H1 (cell line): ENCODE results near the gene SEMA3D. TPM values are rescaled to one million over a fixed set of nuclear protein-coding genes. Genes with fewer than 3 reads are reported as not detected.

Experiments used
- CTCF ChIA-PET: fragments of 300-600 bp; sonication (Branson Sonifier 250); formaldehyde crosslinking; loops from one replicate; lab custom pipeline; 2021; ENCODE audit not compliant: partially characterized antibody; lab: Charles Lee
- POLR2A ChIA-PET: fragments of 300-600 bp; sonication (Branson Sonifier 250); formaldehyde crosslinking; loops from one replicate; lab custom pipeline; 2021; ENCODE audit warnings: inconsistent platforms; ENCODE audit not compliant: partially characterized antibody; lab: Charles Lee
- DNase-seq, 2 experiments: peaks; one replicate each; pipeline versions ENCODE4 v3.0.0 to v3.0.0-alpha.2; 2010 to 2022; ENCODE audit warnings: low spot score in 2 of 2, low read depth in 1 of 2, mixed read lengths in 1 of 2
- FAIRE-seq: peaks from 2 replicates; lab custom pipeline; 2011; peaks lifted over from hg19 to GRCh38; lab: Jason Lieb, UNC
- H2AFZ ChIP-seq: 2 replicates; pipeline ENCODE4 v1.8.1; 2012; ENCODE audit warnings: low read length, inconsistent platforms
- H2AK5ac ChIP-seq: 2 replicates; pipeline ENCODE4 v1.6.1; 2013; ENCODE audit warnings: low read depth, low read length
- H2BK120ac ChIP-seq: replicated peaks from 2 replicates; pipeline ENCODE3; 2013; ENCODE audit warnings: low read depth, low read length, inconsistent platforms
- H2BK12ac ChIP-seq: 2 replicates; pipeline ENCODE4 v1.6.1; 2013; ENCODE audit warnings: low read depth, low read length
- H2BK15ac ChIP-seq: 2 replicates; pipeline ENCODE4 v1.6.1; 2013; ENCODE audit warnings: low read length
- H2BK20ac ChIP-seq: 2 replicates; pipeline ENCODE4 v1.6.1; 2013; ENCODE audit warnings: low read length
- H2BK5ac ChIP-seq: 2 replicates; pipeline ENCODE4 v1.6.1; 2013; ENCODE audit warnings: low read depth, low read length
- H3K14ac ChIP-seq: 2 replicates; pipeline ENCODE4 v1.6.1; 2013; ENCODE audit warnings: inconsistent platforms; ENCODE audit not compliant: insufficient read length
- H3K18ac ChIP-seq: 2 replicates; pipeline ENCODE4 v1.6.1; 2013; ENCODE audit warnings: low read length; ENCODE audit errors: extremely low read depth
- H3K23ac ChIP-seq: 2 replicates; pipeline ENCODE4 v1.6.1; 2013; ENCODE audit warnings: inconsistent platforms; ENCODE audit not compliant: insufficient read length
- H3K23me2 ChIP-seq: 2 replicates; pipeline ENCODE4 v1.6.1; 2013; ENCODE audit warnings: low read depth, low read length
- H3K27ac ChIP-seq: 2 replicates; pipeline ENCODE4 v1.6.1; 2011; ENCODE audit warnings: low read depth, low read length, inconsistent platforms
- H3K27me3 ChIP-seq, 4 experiments: replicated peaks in 1 of 4; 1 replicate in 1 of 4; 2 replicates in 3 of 4; pipeline versions ENCODE4 v1.6.1 to v1.8.1; 2011 to 2013; ENCODE audit warnings: low read length in 3 of 4, mild to moderate bottlenecking in 3 of 4, inconsistent platforms in 2 of 4, mixed read lengths in 2 of 4, moderate library complexity in 1 of 4; ENCODE audit not compliant: control insufficient read depth in 3 of 4, insufficient read depth in 3 of 4; ENCODE audit errors: extremely low read depth in 1 of 4
- H3K36me3 ChIP-seq, 4 experiments: 2 replicates each; pipeline versions ENCODE4 v1.6.1 to v1.8.1; 2011 to 2013; ENCODE audit warnings: mild to moderate bottlenecking in 4 of 4, low read length in 3 of 4, moderate library complexity in 2 of 4, control low read depth in 1 of 4, inconsistent platforms in 1 of 4; ENCODE audit not compliant: insufficient read depth in 4 of 4, control insufficient read depth in 2 of 4
- H3K4ac ChIP-seq: replicated peaks from 2 replicates; pipeline ENCODE3; 2013; ENCODE audit warnings: low read length, low read depth, mixed read lengths, inconsistent platforms; ENCODE audit not compliant: insufficient read length
- H3K4me1 ChIP-seq, 4 experiments: replicated peaks in 1 of 4; 1 replicate in 1 of 4; 2 replicates in 3 of 4; pipeline versions ENCODE4 v1.6.1 to v1.8.1; 2011 to 2013; ENCODE audit warnings: low read length in 3 of 4, inconsistent platforms in 2 of 4, mixed read lengths in 1 of 4; ENCODE audit not compliant: insufficient read depth in 4 of 4, control insufficient read depth in 3 of 4
- H3K4me2 ChIP-seq, 2 experiments: 2 replicates each; pipeline versions ENCODE4 v1.6.1 to v1.8.1; 2011 to 2013; ENCODE audit warnings: low read depth in 2 of 2, low read length in 2 of 2, control low read depth in 1 of 2, inconsistent platforms in 1 of 2, mild to moderate bottlenecking in 1 of 2; ENCODE audit not compliant: insufficient read depth in 1 of 2
- H3K4me3 ChIP-seq, 4 experiments: fragments of 200-600, 300-600 bp in 1 of 4; sonication (generic), shearing (Covaris generic), sonication (Bioruptor Twin) in 1 of 4; 2 replicates each; pipeline versions ENCODE4 v1.5.1 to v1.8.1; 2011 to 2016; ENCODE audit warnings: low read length in 4 of 4, low read depth in 3 of 4, control low read depth in 2 of 4, inconsistent platforms in 2 of 4, mild to moderate bottlenecking in 2 of 4, mixed read lengths in 1 of 4, moderate library complexity in 1 of 4; ENCODE audit not compliant: insufficient read depth in 2 of 4; ENCODE audit errors: extremely low read depth in 1 of 4
- H3K56ac ChIP-seq: replicated peaks from 2 replicates; pipeline ENCODE3; 2013; ENCODE audit warnings: low read depth, mild to moderate bottlenecking, mixed read lengths, low read length, inconsistent platforms; ENCODE audit not compliant: insufficient read length
- H3K79me1 ChIP-seq: 2 replicates; pipeline ENCODE4 v1.6.1; 2013; ENCODE audit warnings: low read depth, low read length, control low read depth
- H3K79me2 ChIP-seq, 2 experiments: 2 replicates each; pipeline versions ENCODE4 v1.6.1 to v1.8.1; 2012 to 2013; ENCODE audit warnings: low read length in 2 of 2, mild to moderate bottlenecking in 2 of 2, inconsistent platforms in 1 of 2; ENCODE audit not compliant: insufficient read depth in 2 of 2, control insufficient read depth in 1 of 2
- H3K9ac ChIP-seq, 4 experiments: replicated peaks in 1 of 4; 1 replicate in 1 of 4; 2 replicates in 3 of 4; pipeline versions ENCODE4 v1.6.1 to v1.8.1; 2011 to 2013; ENCODE audit warnings: low read depth in 3 of 4, low read length in 3 of 4, control low read depth in 2 of 4, mild to moderate bottlenecking in 2 of 4, moderate library complexity in 2 of 4, inconsistent platforms in 1 of 4; ENCODE audit errors: extremely low read depth in 1 of 4
- H3K9me3 ChIP-seq, 2 experiments: 2 replicates each; pipeline versions ENCODE4 v1.6.1 to v1.8.1; 2012 to 2013; ENCODE audit warnings: mild to moderate bottlenecking in 2 of 2, moderate library complexity in 2 of 2, control low read depth in 1 of 2, inconsistent platforms in 1 of 2, low read depth in 1 of 2, low read length in 1 of 2, mixed read lengths in 1 of 2; ENCODE audit not compliant: insufficient read depth in 2 of 2
- H4K20me1 ChIP-seq, 2 experiments: replicated peaks in 1 of 2; 2 replicates each; pipeline versions ENCODE3 to v1.8.1; 2011 to 2013; ENCODE audit warnings: inconsistent platforms in 2 of 2, low read length in 2 of 2, mild to moderate bottlenecking in 1 of 2; ENCODE audit not compliant: insufficient read depth in 2 of 2, control insufficient read depth in 1 of 2
- H4K5ac ChIP-seq: 2 replicates; pipeline ENCODE4 v1.6.1; 2013; ENCODE audit warnings: low read length, low read depth, mixed read lengths, inconsistent platforms; ENCODE audit not compliant: insufficient read length
- H4K8ac ChIP-seq: 2 replicates; pipeline ENCODE4 v1.8.0; 2013; ENCODE audit warnings: mild to moderate bottlenecking, moderate library complexity, low read length, inconsistent platforms; ENCODE audit not compliant: insufficient read depth; ENCODE audit errors: extremely low read depth
- H4K91ac ChIP-seq: replicated peaks from 2 replicates; pipeline ENCODE3; 2013; ENCODE audit warnings: low read length, mixed read lengths, inconsistent platforms; ENCODE audit not compliant: insufficient read length
- WGBS, 2 experiments: shearing (Covaris generic) in 1 of 2; methylation state at CpG; one replicate each; pipeline versions ENCODE4 v1.1.6 to v1.1.7; 2013 to 2015; ENCODE audit warnings: low lambda C conversion rate in 2 of 2, mixed read lengths in 2 of 2, inconsistent platforms in 1 of 2, low coverage in 1 of 2, missing lambda C conversion rate in 1 of 2; ENCODE audit not compliant: insufficient replicate concordance in 2 of 2, insufficient coverage in 1 of 2, insufficient read length in 1 of 2; ENCODE audit errors: extremely low coverage in 1 of 2, missing lambda C conversion rate in 1 of 2; 5-methylcytosine and 5-hydroxymethylcytosine counted together
- polyA plus RNA-seq, 7 experiments: library from polyadenylated mRNA; depleted of rRNA in 3 of 7; stranded (reverse) in 5 of 7; unstranded in 2 of 7; fragments of >200 nt in 5 of 7; fragments of 200-250 nt in 2 of 7; gene quantifications; 1 replicate in 5 of 7; 2 replicates in 1 of 7; 4 replicates in 1 of 7; pipeline versions ENCODE4 v1.2.1 to v1.2.3, GENCODE V29; 2011 to 2013; ENCODE audit warnings: missing spikeins in 2 of 7, mixed read lengths in 2 of 7
- total RNA-seq: library from RNA; stranded (reverse); fragmentation: NEBNext Ultra II Directional; extraction: Animal tissue kit (Norgen Biotek cat#: 25700); gene quantifications from 2 replicates; pipeline ENCODE4 v1.2.1, GENCODE V29; 2021
- TF ChIP-seq, protein P1 (sequence below): fragments of 300-600 bp; sonication (generic); IDR thresholded peaks from 2 replicates; pipeline ENCODE4 v1.7.1; 2012; ENCODE audit warnings: low read length, moderate library complexity, mild to moderate bottlenecking, inconsistent platforms; ENCODE audit not compliant: insufficient replicate concordance

Gene SEMA3D
- total and polyA plus RNA-seq, 2 of the 8 experiments (the other 6 are each of a cell fraction or from before 2014, with no cell fraction given) = 1.6 to 3.5 TPM

GRCh38 chr7:85046534-85046933 is 140.3 kb downstream of the SEMA3D start:
- no peak overlapping the region for H2BK12ac ChIP-seq
- TF ChIP-seq, protein P1, sequence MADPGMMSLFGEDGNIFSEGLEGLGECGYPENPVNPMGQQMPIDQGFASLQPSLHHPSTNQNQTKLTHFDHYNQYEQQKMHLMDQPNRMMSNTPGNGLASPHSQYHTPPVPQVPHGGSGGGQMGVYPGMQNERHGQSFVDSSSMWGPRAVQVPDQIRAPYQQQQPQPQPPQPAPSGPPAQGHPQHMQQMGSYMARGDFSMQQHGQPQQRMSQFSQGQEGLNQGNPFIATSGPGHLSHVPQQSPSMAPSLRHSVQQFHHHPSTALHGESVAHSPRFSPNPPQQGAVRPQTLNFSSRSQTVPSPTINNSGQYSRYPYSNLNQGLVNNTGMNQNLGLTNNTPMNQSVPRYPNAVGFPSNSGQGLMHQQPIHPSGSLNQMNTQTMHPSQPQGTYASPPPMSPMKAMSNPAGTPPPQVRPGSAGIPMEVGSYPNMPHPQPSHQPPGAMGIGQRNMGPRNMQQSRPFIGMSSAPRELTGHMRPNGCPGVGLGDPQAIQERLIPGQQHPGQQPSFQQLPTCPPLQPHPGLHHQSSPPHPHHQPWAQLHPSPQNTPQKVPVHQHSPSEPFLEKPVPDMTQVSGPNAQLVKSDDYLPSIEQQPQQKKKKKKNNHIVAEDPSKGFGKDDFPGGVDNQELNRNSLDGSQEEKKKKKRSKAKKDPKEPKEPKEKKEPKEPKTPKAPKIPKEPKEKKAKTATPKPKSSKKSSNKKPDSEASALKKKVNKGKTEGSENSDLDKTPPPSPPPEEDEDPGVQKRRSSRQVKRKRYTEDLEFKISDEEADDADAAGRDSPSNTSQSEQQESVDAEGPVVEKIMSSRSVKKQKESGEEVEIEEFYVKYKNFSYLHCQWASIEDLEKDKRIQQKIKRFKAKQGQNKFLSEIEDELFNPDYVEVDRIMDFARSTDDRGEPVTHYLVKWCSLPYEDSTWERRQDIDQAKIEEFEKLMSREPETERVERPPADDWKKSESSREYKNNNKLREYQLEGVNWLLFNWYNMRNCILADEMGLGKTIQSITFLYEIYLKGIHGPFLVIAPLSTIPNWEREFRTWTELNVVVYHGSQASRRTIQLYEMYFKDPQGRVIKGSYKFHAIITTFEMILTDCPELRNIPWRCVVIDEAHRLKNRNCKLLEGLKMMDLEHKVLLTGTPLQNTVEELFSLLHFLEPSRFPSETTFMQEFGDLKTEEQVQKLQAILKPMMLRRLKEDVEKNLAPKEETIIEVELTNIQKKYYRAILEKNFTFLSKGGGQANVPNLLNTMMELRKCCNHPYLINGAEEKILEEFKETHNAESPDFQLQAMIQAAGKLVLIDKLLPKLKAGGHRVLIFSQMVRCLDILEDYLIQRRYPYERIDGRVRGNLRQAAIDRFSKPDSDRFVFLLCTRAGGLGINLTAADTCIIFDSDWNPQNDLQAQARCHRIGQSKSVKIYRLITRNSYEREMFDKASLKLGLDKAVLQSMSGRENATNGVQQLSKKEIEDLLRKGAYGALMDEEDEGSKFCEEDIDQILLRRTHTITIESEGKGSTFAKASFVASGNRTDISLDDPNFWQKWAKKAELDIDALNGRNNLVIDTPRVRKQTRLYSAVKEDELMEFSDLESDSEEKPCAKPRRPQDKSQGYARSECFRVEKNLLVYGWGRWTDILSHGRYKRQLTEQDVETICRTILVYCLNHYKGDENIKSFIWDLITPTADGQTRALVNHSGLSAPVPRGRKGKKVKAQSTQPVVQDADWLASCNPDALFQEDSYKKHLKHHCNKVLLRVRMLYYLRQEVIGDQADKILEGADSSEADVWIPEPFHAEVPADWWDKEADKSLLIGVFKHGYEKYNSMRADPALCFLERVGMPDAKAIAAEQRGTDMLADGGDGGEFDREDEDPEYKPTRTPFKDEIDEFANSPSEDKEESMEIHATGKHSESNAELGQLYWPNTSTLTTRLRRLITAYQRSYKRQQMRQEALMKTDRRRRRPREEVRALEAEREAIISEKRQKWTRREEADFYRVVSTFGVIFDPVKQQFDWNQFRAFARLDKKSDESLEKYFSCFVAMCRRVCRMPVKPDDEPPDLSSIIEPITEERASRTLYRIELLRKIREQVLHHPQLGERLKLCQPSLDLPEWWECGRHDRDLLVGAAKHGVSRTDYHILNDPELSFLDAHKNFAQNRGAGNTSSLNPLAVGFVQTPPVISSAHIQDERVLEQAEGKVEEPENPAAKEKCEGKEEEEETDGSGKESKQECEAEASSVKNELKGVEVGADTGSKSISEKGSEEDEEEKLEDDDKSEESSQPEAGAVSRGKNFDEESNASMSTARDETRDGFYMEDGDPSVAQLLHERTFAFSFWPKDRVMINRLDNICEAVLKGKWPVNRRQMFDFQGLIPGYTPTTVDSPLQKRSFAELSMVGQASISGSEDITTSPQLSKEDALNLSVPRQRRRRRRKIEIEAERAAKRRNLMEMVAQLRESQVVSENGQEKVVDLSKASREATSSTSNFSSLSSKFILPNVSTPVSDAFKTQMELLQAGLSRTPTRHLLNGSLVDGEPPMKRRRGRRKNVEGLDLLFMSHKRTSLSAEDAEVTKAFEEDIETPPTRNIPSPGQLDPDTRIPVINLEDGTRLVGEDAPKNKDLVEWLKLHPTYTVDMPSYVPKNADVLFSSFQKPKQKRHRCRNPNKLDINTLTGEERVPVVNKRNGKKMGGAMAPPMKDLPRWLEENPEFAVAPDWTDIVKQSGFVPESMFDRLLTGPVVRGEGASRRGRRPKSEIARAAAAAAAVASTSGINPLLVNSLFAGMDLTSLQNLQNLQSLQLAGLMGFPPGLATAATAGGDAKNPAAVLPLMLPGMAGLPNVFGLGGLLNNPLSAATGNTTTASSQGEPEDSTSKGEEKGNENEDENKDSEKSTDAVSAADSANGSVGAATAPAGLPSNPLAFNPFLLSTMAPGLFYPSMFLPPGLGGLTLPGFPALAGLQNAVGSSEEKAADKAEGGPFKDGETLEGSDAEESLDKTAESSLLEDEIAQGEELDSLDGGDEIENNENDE = no peak

More at GRCh38 chr7:85046534-85046933, 140.3 kb downstream of the SEMA3D start:
- no peaks in the 10 kb centered on the region for H3K23me2 ChIP-seq
- 96% methylated on average over 1 of the region's 1 CpG; no CpG with 5 or more reads in 1 of the 2 experiments for WGBS, 2 experiments
- H3K9ac ChIP-seq = no peak overlapping the region
- H3K4me1 ChIP-seq = no peaks in the 10 kb centered on the region
- H3K23ac ChIP-seq = no peak overlapping the region
- no peak overlapping the region for H3K27ac ChIP-seq
- H3K36me3 ChIP-seq = no peaks in the 10 kb centered on the region
- H3K4me3 ChIP-seq = no peak overlapping the region
- H3K79me2 ChIP-seq = no peaks in the 10 kb centered on the region
- no peak overlapping the region for H4K5ac ChIP-seq
- H3K18ac ChIP-seq = no peak overlapping the region
- H3K27me3 ChIP-seq = no peaks in the 10 kb centered on the region
- CTCF ChIA-PET = no interaction called here
- no peak overlapping the region for H4K91ac ChIP-seq
- H2BK5ac ChIP-seq = no peak overlapping the region
- no peaks in the 10 kb centered on the region for H3K9me3 ChIP-seq
- H2BK120ac ChIP-seq = no peak overlapping the region
- H3K4ac ChIP-seq = no peak overlapping the region
- DNase-seq (no peak), FAIRE-seq (no peak)
- H3K4me2 ChIP-seq = no peak overlapping the region
- no peak overlapping the region for H2BK15ac ChIP-seq
- H4K20me1 ChIP-seq = no peaks in the 10 kb centered on the region
- no peaks in the 10 kb centered on the region for H3K79me1 ChIP-seq
- no peak overlapping the region for H4K8ac ChIP-seq
- POLR2A ChIA-PET = no interaction called here
- H2AK5ac ChIP-seq = no peak overlapping the region
- no peak overlapping the region for H3K14ac ChIP-seq
- H2BK20ac ChIP-seq = no peak overlapping the region
- no peak overlapping the region for H3K56ac ChIP-seq
- no peak overlapping the region for H2AFZ ChIP-seq
